HG02943 (cell line): ENCODE measurements around the gene NXPE3.

ENCODE experiments used
- ATAC-seq: cut with Tn5 transposase; IDR thresholded peaks from one replicate; pipeline ENCODE4 v1.9.1; 2021; ENCODE audit warnings: mild to moderate bottlenecking, low read depth, moderate library complexity; ENCODE audit not compliant: unreplicated experiment

The NXPE3 gene

GRCh38 chr3:101867996-101868395 lies 89.0 kb downstream of the NXPE3 start:
- no peak for ATAC-seq

GRCh38 chr3:101868534-101869464 lies 89.8 kb downstream of the NXPE3 start:
- no peak for ATAC-seq

GRCh38 chr3:101870138-101870537 lies 91.1 kb downstream of the NXPE3 start:
- no peak for ATAC-seq

GRCh38 chr3:101873619-101874018 lies 94.6 kb downstream of the NXPE3 start:
- no peak for ATAC-seq

GRCh38 chr3:101876142-101876541 lies 97.1 kb downstream of the NXPE3 start:
- no peak for ATAC-seq
